GM10266 (cell line): ENCODE results near the gene ZNF385D.

Experiments used
- DNase-seq: peaks from one replicate; pipeline ENCODE4 v3.0.0; 2012; ENCODE audit errors: extremely low spot score
- TF ChIP-seq, protein P1 (sequence below): IDR thresholded peaks from 2 replicates; pipeline ENCODE4 v1.5.1; 2012; ENCODE audit warnings: mild to moderate bottlenecking, low read depth; ENCODE audit not compliant: control insufficient read depth, insufficient read depth; ENCODE audit errors: missing control alignments

ZNF385D gene

DNA sequence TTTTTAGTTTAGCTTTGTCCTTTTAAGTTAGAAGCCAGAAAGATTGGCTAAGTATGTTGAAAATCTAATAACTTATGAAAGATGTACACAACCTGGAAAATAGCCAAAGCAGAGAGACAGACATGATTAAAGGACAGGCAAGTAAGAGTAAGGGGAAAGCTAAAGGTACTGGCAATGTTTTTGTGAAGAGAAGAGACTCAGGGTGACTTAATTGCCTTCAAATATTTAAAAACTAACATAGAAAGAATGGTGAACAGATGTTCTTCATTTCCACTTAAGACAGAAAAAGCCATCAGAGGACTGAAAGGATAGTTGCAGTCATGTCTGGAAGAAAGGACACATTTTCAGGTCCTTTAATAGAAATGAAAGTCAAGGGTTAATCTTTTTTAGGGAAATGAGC is 68.8 kb downstream of the ZNF385D start:
- TF ChIP-seq, protein P1, sequence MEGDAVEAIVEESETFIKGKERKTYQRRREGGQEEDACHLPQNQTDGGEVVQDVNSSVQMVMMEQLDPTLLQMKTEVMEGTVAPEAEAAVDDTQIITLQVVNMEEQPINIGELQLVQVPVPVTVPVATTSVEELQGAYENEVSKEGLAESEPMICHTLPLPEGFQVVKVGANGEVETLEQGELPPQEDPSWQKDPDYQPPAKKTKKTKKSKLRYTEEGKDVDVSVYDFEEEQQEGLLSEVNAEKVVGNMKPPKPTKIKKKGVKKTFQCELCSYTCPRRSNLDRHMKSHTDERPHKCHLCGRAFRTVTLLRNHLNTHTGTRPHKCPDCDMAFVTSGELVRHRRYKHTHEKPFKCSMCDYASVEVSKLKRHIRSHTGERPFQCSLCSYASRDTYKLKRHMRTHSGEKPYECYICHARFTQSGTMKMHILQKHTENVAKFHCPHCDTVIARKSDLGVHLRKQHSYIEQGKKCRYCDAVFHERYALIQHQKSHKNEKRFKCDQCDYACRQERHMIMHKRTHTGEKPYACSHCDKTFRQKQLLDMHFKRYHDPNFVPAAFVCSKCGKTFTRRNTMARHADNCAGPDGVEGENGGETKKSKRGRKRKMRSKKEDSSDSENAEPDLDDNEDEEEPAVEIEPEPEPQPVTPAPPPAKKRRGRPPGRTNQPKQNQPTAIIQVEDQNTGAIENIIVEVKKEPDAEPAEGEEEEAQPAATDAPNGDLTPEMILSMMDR, result no peak
- DNase-seq, result no peak

DNA sequence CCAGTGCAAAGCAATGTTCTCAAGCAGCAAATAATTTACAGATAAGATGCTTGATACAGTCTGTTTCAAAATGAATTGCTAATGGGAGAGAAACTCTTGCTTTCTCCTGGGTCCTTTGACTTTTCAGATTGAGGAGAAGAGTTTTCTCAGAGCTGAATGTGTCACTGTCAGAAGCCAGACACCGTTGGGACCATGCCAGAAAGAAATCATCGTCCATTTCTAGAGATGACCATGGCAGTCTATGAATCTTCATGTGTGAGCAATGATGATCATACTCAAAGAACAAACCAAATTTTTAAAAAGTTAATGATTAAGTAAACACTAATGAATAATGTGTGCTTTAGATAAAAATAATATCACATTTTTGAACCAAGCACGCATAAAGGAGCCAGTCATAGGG is 77.6 kb downstream of the ZNF385D start:
- TF ChIP-seq, protein P1, result no peak
- DNase-seq, result no peak

DNA sequence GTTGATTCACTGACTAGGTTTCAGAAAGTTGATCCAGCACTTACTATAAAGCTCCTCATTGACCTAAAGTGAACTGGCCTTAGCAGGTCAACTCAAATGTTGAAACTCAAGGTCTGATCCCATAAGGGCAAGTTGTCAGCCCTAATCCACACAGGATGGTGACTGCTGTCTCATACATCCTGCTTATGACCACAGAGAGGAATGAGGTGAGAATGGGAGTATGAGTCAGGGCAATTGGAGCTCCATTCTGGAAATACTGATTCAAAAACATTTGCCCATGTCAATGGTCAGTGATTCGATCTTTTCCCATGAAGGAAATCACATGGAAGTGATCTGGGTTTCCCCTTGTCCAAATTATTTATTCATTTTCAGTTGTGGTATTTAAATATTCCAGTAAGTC is 78.7 kb downstream of the ZNF385D start:
- no peak for DNase-seq
- TF ChIP-seq, protein P1, result no peak

DNA sequence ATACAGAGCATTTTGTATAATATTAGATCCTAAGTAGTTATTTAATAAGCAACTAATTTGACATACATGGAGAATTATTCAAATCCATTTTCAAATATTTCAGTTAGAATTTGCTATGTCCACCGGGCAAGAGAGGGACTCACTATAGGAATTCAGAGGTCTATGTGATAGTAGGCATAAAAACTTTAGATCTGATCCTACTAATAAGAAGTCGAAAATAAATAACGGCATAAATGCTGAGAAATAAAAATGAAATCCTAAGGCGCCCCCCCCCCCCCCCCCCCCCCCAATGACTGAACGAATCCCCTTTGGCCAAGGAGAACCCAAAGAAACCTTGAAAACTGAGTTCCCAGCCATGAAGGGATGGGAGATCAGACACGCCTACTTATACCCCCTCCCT is 80.6 kb downstream of the ZNF385D start:
- DNase-seq, result no peak
- TF ChIP-seq, protein P1, result no peak

DNA sequence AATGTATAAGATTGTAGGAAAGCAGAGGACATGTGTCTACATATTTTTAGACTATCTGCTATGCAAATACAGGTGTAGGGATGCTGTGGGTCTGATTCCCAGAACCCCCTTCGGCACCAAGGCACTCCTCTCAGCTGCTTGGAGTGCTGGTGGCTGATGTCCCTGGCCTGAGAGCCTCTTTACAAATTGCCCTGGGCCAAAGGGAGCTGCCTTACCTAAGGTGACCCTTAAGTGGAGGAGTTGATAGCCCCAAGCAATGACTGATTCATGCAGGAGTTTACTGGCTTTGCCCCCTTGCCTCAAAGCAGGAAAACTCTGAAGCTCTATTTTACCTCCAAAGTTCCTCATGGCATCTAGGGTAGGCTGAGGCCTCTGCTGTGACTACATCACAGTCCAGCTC is 83.0 kb downstream of the ZNF385D start:
- no peak for DNase-seq
- TF ChIP-seq, protein P1, result no peak

DNA sequence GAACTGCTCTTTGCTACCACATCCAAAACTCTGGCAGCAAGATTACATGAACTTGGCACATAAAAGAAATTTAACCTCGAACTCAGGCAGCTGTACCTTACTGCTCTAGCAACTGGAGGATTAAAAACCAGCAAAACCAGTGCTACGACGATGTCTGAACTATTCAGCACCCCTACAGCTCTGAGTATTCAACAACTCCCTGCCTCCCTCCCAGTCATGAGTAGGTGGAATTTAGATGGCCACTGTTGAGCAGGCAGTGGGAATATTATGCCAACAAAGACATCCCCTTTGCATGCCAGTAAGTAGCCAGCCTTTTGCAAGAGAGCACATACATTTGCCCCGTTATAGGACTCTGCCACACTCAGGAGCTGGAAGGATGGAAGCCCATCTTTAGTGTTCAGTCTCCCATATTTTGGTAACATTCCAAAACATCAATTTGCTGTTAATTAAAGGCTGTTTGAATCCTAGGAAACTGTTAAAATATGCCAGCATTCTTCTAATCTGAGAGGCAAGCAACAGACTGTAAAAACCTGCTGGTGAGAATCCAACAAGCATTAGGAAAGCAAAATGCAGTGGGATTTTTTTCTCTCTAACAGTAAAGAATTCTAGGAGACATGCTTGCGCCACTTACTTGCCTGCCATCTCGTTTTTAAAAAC is 85.4 kb downstream of the ZNF385D start:
- TF ChIP-seq, protein P1, result no peak
- DNase-seq, result no peak

DNA sequence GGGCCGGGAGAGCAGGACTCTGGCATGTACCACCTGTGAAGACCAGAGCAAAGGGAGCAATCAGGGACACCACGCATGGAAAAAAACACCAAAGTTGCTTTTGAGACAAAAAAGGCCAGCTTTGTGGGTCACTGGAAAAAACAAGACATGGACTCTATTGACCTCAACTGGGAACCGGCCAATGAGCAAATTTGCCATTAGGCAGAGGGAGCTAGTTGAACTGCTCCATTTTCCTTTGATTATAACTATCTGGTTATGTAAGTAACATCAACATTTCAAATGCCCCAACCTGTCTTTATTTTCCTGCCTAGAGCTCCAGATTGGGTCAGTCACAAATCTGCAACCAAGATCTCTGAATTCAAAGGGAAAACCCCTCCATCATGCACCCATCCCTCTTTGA is 86.0 kb downstream of the ZNF385D start:
- DNase-seq, result no peak
- TF ChIP-seq, protein P1, result no peak
